HEK293T (cell line): Measurements from ENCODE around the gene MAP4K4.

Source experiments
- BHLHE40 ChIP-seq: fragments of 450-650 bp; IDR thresholded peaks from 2 replicates; pipeline ENCODE4 v1.6.1; 2016; ENCODE audit warnings: mild to moderate bottlenecking, moderate library complexity, borderline replicate concordance
- ELF4 ChIP-seq: fragments of 450-650 bp; IDR thresholded peaks from 2 replicates; pipeline ENCODE4 v1.6.1; 2017; ENCODE audit warnings: antibody characterized with exemption
- FOXA1 ChIP-seq: fragments of 450-650 bp; IDR thresholded peaks from 2 replicates; pipeline ENCODE4 v1.6.1; 2016; ENCODE audit warnings: mild to moderate bottlenecking
- FOXK2 ChIP-seq: fragments of 450-650 bp; IDR thresholded peaks from 2 replicates; pipeline ENCODE4 v1.6.1; 2016; ENCODE audit warnings: mild to moderate bottlenecking
- FOXM1 ChIP-seq: fragments of 450-650 bp; IDR thresholded peaks from 2 replicates; pipeline ENCODE4 v1.6.1; 2017; ENCODE audit warnings: mild to moderate bottlenecking, borderline replicate concordance
- HDGF ChIP-seq: fragments of 450-650 bp; IDR thresholded peaks from 2 replicates; pipeline ENCODE4 v1.6.1; 2017; ENCODE audit warnings: antibody characterized with exemption, borderline replicate concordance
- L3MBTL2 ChIP-seq: fragments of 450-650 bp; conservative IDR thresholded peaks from 2 replicates; pipeline ENCODE4 v1.6.1; 2016; ENCODE audit warnings: mild to moderate bottlenecking
- LEF1 ChIP-seq: fragments of 450-650 bp; IDR thresholded peaks from 2 replicates; pipeline ENCODE4 v1.6.1; 2017; ENCODE audit warnings: mild to moderate bottlenecking, borderline replicate concordance
- NFRKB ChIP-seq: fragments of 450-650 bp; IDR thresholded peaks from 2 replicates; pipeline ENCODE4 v1.6.1; 2016; ENCODE audit warnings: mild to moderate bottlenecking, moderate library complexity
- SP1 ChIP-seq: fragments of 450-650 bp; IDR thresholded peaks from 2 replicates; pipeline ENCODE4 v1.6.1; 2017
- SUZ12 ChIP-seq: fragments of 450-650 bp; IDR thresholded peaks from 2 replicates; pipeline ENCODE4 v1.6.1; 2016; ENCODE audit warnings: mild to moderate bottlenecking
- TARDBP ChIP-seq: fragments of 450-650 bp; IDR thresholded peaks from 2 replicates; pipeline ENCODE4 v1.6.1; 2016
- ZNF384 ChIP-seq: fragments of 450-650 bp; IDR thresholded peaks from 2 replicates; pipeline ENCODE4 v1.6.1; 2016

GRCh38 chr2:101718479-101718878 is 21.0 kb downstream of the MAP4K4 start:
- TF ChIP-seq FOXA1 (no peak), SUZ12 (no peak), TARDBP (no peak), SP1 (no peak), BHLHE40 (no peak), HDGF (no peak), ELF4 (no peak), NFRKB (no peak), LEF1 (no peak), L3MBTL2 (no peak), FOXK2 (no peak), FOXM1 (no peak), ZNF384 (no peak)
